B cell (primary cell): ENCODE data around the gene NOX1. TPM values are rescaled to one million over a fixed set of nuclear protein-coding genes. Genes with fewer than 3 reads are reported as not detected.

Experiments
- ATAC-seq: fragments of 200-7000 bp; cut with Tn5 transposase; one replicate; pipeline ENCODE4 v1.10.0; 2021; ENCODE audit warnings: low read depth, mild to moderate bottlenecking, moderate number of reproducible peaks, moderate library complexity
- CTCF ChIA-PET: fragments of 350-600 bp; sonication (Branson Sonifier 250); formaldehyde crosslinking; loops from one replicate; lab custom pipeline; 2021; ENCODE audit warnings: antibody characterized with exemption, inconsistent platforms; lab: Charles Lee
- POLR2A ChIA-PET: fragments of 350-600 bp; sonication (Branson Sonifier 250); formaldehyde crosslinking; loops from one replicate; lab custom pipeline; 2021; ENCODE audit warnings: antibody characterized with exemption; lab: Charles Lee
- DNase-seq: peaks from one replicate; pipeline ENCODE4 v3.0.0; 2013
- H2AFZ ChIP-seq: 2 replicates; pipeline ENCODE4 v1.6.1; 2012; ENCODE audit warnings: mild to moderate bottlenecking, low read depth, low read length; ENCODE audit not compliant: insufficient read depth, poor library complexity, severe bottlenecking
- H3K27ac ChIP-seq, 2 donors: 1 replicate in 1 of 2; 2 replicates in 1 of 2; pipeline ENCODE4 v1.5.1; 2012 to 2013; ENCODE audit warnings: low read length in 2 of 2, mild to moderate bottlenecking in 2 of 2, moderate library complexity in 1 of 2
- H3K27me3 ChIP-seq, 4 experiments: fragments of 200-600 bp in 1 of 4; sonication (generic) in 1 of 4; replicated peaks in 1 of 4; 1 replicate in 2 of 4; 2 replicates in 2 of 4; pipeline versions ENCODE4 v1.6.1 to v1.7.0; 2013 to 2016; ENCODE audit warnings: low read length in 3 of 4, mild to moderate bottlenecking in 2 of 4, mixed read lengths in 1 of 4, moderate library complexity in 1 of 4; ENCODE audit not compliant: insufficient read depth in 4 of 4, control insufficient read depth in 3 of 4; ENCODE audit errors: control extremely low read depth in 1 of 4
- H3K36me3 ChIP-seq, 2 experiments: replicated peaks in 1 of 2; 1 replicate in 1 of 2; 2 replicates in 1 of 2; pipeline versions ENCODE4 v1.6.1 to v1.7.1; 2013; ENCODE audit warnings: low read length in 1 of 2; ENCODE audit not compliant: insufficient read depth in 2 of 2, control insufficient read depth in 1 of 2; ENCODE audit errors: control extremely low read depth in 1 of 2, extremely low read depth in 1 of 2
- H3K4me1 ChIP-seq, 2 donors: fragments of 200-600 bp in 1 of 2; sonication (generic) in 1 of 2; 1 replicate in 1 of 2; 2 replicates in 1 of 2; pipeline versions ENCODE4 v1.5.1 to v1.6.1; 2013 to 2017; ENCODE audit warnings: low read length in 2 of 2; ENCODE audit not compliant: control insufficient read depth in 2 of 2, insufficient read depth in 2 of 2
- H3K4me2 ChIP-seq: replicated peaks from 2 replicates; pipeline ENCODE3; 2012; ENCODE audit warnings: mild to moderate bottlenecking, low read depth, low read length; ENCODE audit not compliant: poor library complexity, severe bottlenecking
- H3K4me3 ChIP-seq, 5 experiments: fragments of 200-600 bp in 1 of 5; sonication (generic) in 1 of 5; 1 replicate in 3 of 5; 2 replicates in 2 of 5; pipeline versions ENCODE4 v1.5.1 to v1.7.0; 2011 to 2016; ENCODE audit warnings: low read length in 4 of 5, mild to moderate bottlenecking in 4 of 5, low read depth in 2 of 5, control low read depth in 1 of 5, moderate library complexity in 1 of 5; ENCODE audit not compliant: insufficient read depth in 1 of 5; ENCODE audit errors: control extremely low read depth in 1 of 5, extremely low read depth in 1 of 5
- H3K79me2 ChIP-seq: fragments of 200-600 bp; sonication (generic); one replicate; pipeline ENCODE4 v1.6.0; 2016; ENCODE audit warnings: low read length; ENCODE audit not compliant: control insufficient read depth, insufficient read depth
- H3K9ac ChIP-seq: fragments of 200-600 bp; sonication (generic); 2 replicates; pipeline ENCODE4 v1.6.1; 2017; ENCODE audit warnings: mild to moderate bottlenecking, low read length, moderate library complexity
- H3K9me3 ChIP-seq, 3 donors: one replicate each; pipeline versions ENCODE4 v1.6.1 to v1.7.1; 2013; ENCODE audit warnings: low read length in 2 of 3; ENCODE audit not compliant: control insufficient read depth in 2 of 3, insufficient read depth in 1 of 3; ENCODE audit errors: control extremely low read depth in 1 of 3
- H4K20me1 ChIP-seq: 2 replicates; pipeline ENCODE4 v1.6.0; 2012; ENCODE audit warnings: mild to moderate bottlenecking, low read length; ENCODE audit not compliant: insufficient read depth, control insufficient read depth, poor library complexity, severe bottlenecking
- H3K27ac Mint-ChIP-seq: one replicate; pipeline ENCODE4 v1.8.0; 2021; ENCODE audit warnings: mixed read lengths
- H3K27me3 Mint-ChIP-seq: one replicate; pipeline ENCODE4 v1.8.0; 2021; ENCODE audit warnings: mixed read lengths
- H3K4me1 Mint-ChIP-seq: one replicate; pipeline ENCODE4 v1.8.0; 2021; ENCODE audit warnings: mixed read lengths
- H3K4me3 Mint-ChIP-seq: one replicate; pipeline ENCODE4 v1.8.0; 2021; ENCODE audit warnings: mixed read lengths
- H3K9me3 Mint-ChIP-seq: one replicate; pipeline ENCODE4 v1.8.0; 2022; ENCODE audit warnings: mixed read lengths; ENCODE audit not compliant: insufficient read depth
- EZH2 ChIP-seq: IDR thresholded peaks from 2 replicates; pipeline ENCODE4 v1.6.1; 2012; ENCODE audit warnings: borderline replicate concordance, low read depth, mild to moderate bottlenecking, moderate library complexity, low read length; ENCODE audit not compliant: insufficient read depth, poor library complexity, severe bottlenecking
- WGBS: methylation state at CpG from one replicate; pipeline ENCODE4 v1.1.5; 2013; ENCODE audit warnings: missing lambda C conversion rate; ENCODE audit not compliant: insufficient coverage; 5-methylcytosine and 5-hydroxymethylcytosine counted together
- intact Hi-C: fragments of 100-400 bp; cut with micrococcal nuclease; formaldehyde crosslinking; loops from one replicate; pipeline ENCODE4 v1.10.0; 2022
- polyA plus RNA-seq: library from polyadenylated mRNA; depleted of rRNA; stranded (reverse); fragments of >200 nt; gene quantifications from 2 replicates; pipeline ENCODE4 v1.2.3, GENCODE V29; 2012
- total RNA-seq, 2 donors: library from RNA; stranded (reverse); fragments of 120-200 nt in 1 of 2; gene quantifications; 1 replicate in 1 of 2; 2 replicates in 1 of 2; pipeline versions ENCODE4 v1.2.3 to v1.2.4, GENCODE V29; 2013 to 2022
- TF ChIP-seq, protein P1 (sequence below): fragments of 200-600 bp; IDR thresholded peaks from one replicate; pipeline ENCODE4 v1.8.0; 2022; ENCODE audit warnings: antibody characterized with exemption, mild to moderate bottlenecking

The NOX1 gene
- total and polyA plus RNA-seq, 2 donors (not counting 1 experiment from before 2014, with no cell fraction given) = 0.13 TPM; not detected in 1

DNA sequence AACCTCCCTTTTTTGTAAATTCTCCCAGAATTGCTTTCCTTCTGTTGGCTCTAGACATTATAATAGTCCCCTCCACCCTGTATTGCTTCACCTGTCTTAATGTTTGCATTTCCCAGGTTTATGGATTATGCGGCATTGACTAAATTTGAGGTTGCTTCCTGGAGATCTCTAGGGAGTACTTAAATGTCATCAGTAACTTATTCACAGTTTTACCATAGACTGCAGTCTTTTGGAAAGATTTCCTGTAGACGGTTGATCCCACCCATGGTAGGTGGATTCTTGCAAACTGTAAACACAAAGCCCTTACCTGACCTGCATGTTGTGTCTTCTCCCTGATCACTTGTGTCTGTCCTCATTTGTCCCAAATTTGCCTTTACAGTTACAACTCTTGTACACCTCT is 6.2 kb upstream of the NOX1 start:
- intact Hi-C loops = no loop called here
- no peak overlapping the region for H3K4me3 Mint-ChIP-seq
- 100% methylated on average over 1 of the region's 2 CpGs for WGBS
- H3K4me2 ChIP-seq = no peak overlapping the region
- H3K4me1 ChIP-seq = no peaks in the 10 kb centered on the region
- POLR2A ChIA-PET = no interaction called here
- no peaks in the 10 kb centered on the region for H3K79me2 ChIP-seq
- H3K27ac ChIP-seq = no peak overlapping the region
- TF ChIP-seq EZH2 = no peak
- TF ChIP-seq, protein P1, sequence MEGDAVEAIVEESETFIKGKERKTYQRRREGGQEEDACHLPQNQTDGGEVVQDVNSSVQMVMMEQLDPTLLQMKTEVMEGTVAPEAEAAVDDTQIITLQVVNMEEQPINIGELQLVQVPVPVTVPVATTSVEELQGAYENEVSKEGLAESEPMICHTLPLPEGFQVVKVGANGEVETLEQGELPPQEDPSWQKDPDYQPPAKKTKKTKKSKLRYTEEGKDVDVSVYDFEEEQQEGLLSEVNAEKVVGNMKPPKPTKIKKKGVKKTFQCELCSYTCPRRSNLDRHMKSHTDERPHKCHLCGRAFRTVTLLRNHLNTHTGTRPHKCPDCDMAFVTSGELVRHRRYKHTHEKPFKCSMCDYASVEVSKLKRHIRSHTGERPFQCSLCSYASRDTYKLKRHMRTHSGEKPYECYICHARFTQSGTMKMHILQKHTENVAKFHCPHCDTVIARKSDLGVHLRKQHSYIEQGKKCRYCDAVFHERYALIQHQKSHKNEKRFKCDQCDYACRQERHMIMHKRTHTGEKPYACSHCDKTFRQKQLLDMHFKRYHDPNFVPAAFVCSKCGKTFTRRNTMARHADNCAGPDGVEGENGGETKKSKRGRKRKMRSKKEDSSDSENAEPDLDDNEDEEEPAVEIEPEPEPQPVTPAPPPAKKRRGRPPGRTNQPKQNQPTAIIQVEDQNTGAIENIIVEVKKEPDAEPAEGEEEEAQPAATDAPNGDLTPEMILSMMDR = no peak
- H3K36me3 ChIP-seq = no peaks in the 10 kb centered on the region
- H3K27me3 Mint-ChIP-seq = no peaks in the 10 kb centered on the region
- no peak overlapping the region for H3K27ac Mint-ChIP-seq
- H2AFZ ChIP-seq = no peak overlapping the region
- no peaks in the 10 kb centered on the region for H3K9me3 Mint-ChIP-seq
- H3K4me3 ChIP-seq = no peak overlapping the region
- H3K4me1 Mint-ChIP-seq = no peaks in the 10 kb centered on the region
- H3K9ac ChIP-seq = no peak overlapping the region
- no peaks in the 10 kb centered on the region for H4K20me1 ChIP-seq
- no peaks in the 10 kb centered on the region for H3K9me3 ChIP-seq
- DNase-seq (no peak), ATAC-seq (no peak)
- H3K27me3 ChIP-seq = no peaks in the 10 kb centered on the region
- CTCF ChIA-PET = no interaction called here

DNA sequence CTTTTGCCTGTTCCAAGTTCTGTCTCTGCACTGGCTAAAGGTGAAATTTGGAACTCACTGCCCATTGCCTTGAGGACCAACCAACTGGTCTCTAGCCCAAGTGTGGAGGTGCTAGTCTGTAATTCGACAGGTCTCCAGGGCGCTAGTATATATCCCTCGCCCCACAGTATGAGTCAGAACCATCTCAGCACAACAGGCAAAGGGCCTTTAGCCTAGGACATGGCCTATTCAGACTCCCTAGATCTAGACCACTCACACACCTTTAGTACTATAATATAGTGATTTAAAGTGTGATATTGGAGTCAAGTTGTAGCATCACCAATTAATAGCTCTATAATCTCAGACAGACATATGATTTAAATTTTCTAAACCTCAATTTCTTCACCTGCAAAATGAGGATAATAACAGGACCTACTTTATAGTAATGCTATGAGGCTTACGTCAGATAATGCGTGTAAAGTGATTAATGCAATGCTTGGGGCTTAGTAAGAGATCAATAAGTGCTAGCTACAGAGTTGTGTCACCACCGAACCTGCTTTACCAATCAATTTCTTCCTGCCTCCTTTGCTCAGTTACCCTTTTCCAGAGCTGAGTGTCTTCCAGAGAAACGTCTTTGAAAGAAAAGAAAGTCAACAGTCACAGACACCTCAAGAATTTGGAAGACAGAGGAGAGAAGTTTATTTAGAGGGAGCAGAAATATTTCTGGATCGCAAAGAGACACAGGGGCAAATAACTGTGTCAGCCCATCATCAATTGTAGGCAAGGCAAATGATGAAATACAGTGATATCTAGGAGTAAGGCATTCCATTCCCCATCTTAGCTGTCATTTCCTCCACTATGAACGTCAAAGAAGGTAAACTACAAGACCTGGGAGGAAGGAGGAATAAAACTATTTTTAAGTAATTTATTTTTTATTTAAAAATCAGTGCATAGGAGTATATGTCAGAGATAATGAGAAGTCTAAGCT is 2.3 kb downstream of the NOX1 start:
- Histone ChIP-seq H3K9ac (no peak overlapping the region), H3K4me3 (no peak overlapping the region), H3K4me2 (no peak overlapping the region), H3K27ac (no peak overlapping the region), H3K9me3 (no peaks in the 10 kb centered on the region), H2AFZ (no peak overlapping the region), H3K4me1 (no peaks in the 10 kb centered on the region), H3K27me3 (no peaks in the 10 kb centered on the region), H3K79me2 (no peaks in the 10 kb centered on the region), H4K20me1 (no peaks in the 10 kb centered on the region), H3K36me3 (no peaks in the 10 kb centered on the region)
- H3K27ac Mint-ChIP-seq = no peak overlapping the region
- ChIA-PET CTCF (no interaction called here), POLR2A (no interaction called here)
- intact Hi-C loops = no loop called here
- no peaks in the 10 kb centered on the region for H3K27me3 Mint-ChIP-seq
- no CpG with 5 or more reads among the region's 9 CpGs for WGBS
- no peak overlapping the region for H3K4me3 Mint-ChIP-seq
- TF ChIP-seq, protein P1 = no peak
- TF ChIP-seq EZH2 = no peak
- H3K9me3 Mint-ChIP-seq = no peaks in the 10 kb centered on the region
- H3K4me1 Mint-ChIP-seq = no peaks in the 10 kb centered on the region
- DNase-seq (no peak), ATAC-seq (no peak)
